HL-60/S4 treated with phorbol 12-myristate 13-acetate at 8.2 ng/mL for 4 days and 3 days (cell line): ENCODE data around the gene UNC79.

Experiments used
- in situ Hi-C: fragments of 300-500 bp; cut with MboI; formaldehyde crosslinking; loops from 2 replicates; pipeline ENCODE4 v1.15.0; 2022; ENCODE audit warnings: low sequenced_read_pairs

UNC79 gene

DNA sequence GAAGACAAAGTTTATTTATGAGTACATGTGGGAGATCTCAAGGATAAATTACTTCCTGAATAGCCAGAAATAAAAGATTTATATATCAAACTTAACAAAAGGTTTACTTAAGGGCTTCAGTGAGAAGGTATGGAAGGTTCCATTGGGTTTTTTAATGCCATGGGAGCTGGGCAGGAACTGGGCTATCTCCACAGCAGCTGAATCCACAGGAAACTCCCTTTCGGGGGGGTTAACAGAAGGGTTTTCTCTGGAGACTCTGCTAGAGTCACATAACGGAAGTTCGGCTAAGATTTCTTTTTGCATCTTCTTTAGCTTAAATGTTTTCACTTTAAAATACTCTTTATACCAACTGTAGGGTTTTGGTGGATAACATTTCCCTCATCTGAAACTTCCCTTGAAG, 113.5 kb downstream of the UNC79 start:
- in situ Hi-C loops = no loop called here

- in situ Hi-C loops = no loop called here
These were observed 115.9 kb downstream of the UNC79 start for GRCh38 chr14:93546642-93547041.

- in situ Hi-C loops = no loop called here
These were observed 117.5 kb downstream of the UNC79 start for GRCh38 chr14:93548102-93548843.

GRCh38 chr14:93549595-93549994, 118.9 kb downstream of the UNC79 start:
- in situ Hi-C loops = no loop called here

GRCh38 chr14:93564918-93565317, 134.2 kb downstream of the UNC79 start:
- in situ Hi-C loops = no loop called here

GRCh38 chr14:93566065-93566693, 135.4 kb downstream of the UNC79 start:
- in situ Hi-C loops = no loop called here

DNA sequence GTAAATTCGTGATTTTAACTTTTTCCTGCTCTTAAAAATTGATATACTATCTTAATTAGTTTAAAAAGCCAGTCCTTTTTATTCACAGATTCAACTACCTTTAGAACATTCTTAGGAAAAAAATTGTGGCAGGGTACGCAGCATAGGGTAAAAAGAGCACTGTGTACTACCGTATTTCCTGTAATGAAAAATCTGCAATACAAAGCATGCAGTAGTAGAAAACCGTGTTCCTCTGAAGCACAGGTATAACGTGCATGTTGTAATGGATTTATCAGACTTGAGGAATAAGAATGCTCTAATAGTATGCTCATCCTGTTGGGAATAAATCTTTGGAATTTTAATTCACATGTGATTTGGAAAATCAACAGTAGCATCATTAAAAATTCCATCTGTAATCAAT, 140.5 kb downstream of the UNC79 start:
- in situ Hi-C loops = no loop called here

- in situ Hi-C loops = no loop called here
These were observed 148.4 kb downstream of the UNC79 start for GRCh38 chr14:93579178-93579577.

DNA sequence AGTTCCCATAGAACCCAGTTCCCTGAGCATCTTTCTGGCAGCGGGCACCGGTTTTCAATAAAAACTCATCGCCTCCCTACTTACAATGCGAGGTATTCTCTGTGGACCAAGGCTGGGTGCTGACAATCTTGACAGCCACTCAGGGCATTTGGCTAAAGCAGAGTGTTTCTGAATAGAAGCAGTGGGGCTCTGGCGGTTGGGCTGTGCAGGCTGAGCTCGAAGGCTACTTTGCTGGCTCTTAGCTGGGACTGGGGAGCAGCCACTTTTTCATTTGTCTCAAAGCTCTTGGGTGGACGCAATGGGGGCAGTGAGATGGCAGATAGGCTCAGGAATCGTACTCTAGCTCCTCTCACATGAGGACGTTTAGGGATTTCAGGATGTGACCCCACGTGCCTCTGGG, 151.8 kb downstream of the UNC79 start:
- in situ Hi-C loops = no loop called here

DNA sequence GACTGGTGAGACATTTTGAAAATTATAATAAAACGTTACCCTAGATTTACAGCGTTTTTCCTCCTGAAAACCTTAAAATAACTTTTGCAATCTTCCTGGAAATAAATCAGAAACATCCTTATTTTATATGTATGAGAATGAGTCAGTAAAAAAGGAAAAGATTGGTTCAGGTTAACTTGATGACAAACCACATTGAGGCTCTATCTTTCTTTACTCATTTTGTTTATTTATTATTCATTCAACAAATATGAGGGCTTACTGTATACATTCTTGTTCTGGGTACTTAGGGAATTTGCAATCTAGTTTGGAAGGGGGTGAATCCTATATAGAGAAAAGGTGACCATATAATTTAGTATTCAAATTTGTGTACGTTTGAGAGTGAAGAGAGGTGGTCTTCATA, 156.6 kb downstream of the UNC79 start:
- in situ Hi-C loops = no loop called here

DNA sequence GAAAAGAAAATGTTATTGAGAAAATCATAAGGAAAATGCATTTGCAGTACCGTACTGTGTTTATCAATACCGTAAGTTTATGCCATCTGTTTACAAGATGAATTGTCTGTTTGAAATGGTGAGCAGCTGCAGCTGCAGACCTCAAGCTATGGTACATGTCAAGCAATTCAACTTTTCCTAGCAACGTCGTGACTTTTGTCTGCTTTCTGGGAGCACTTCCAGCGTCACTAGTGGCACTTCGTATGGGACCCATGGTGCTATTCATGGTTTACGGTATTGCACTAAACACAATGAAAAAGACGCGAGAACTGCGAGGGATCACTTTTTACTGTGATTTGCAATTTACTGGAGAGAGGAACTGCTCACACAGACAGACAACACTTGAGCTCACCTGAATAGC, 160.8 kb downstream of the UNC79 start:
- in situ Hi-C loops = no loop called here

GRCh38 chr14:93592786-93593185, 162.0 kb downstream of the UNC79 start:
- in situ Hi-C loops = no loop called here

- in situ Hi-C loops = no loop called here
These were observed 175.4 kb downstream of the UNC79 start for GRCh38 chr14:93606091-93606490.

- in situ Hi-C loops = no loop called here
These were observed 188.5 kb downstream of the UNC79 start for GRCh38 chr14:93619176-93619793.

DNA sequence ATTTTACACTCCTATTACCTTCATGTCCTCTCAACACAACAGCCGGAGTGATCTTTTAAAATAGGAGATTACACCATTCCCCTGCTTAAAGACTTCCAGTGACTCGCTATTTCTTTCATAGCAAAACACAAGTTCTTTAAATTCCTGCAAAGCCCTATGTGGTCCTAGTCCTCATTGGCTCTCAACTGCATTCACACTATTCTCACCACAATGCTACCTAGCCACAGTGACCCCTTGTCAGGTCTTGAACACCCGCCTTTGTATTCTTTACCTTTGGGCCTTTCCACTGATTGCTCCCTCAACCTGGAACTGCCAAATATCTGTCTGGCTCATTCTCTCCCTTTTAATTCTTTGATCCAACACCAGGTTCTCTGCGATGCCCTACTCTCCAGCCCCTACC, 197.3 kb downstream of the UNC79 start:
- in situ Hi-C loops = no loop called here

GRCh38 chr14:93629643-93630042, 198.9 kb downstream of the UNC79 start:
- in situ Hi-C loops = no loop called here

DNA sequence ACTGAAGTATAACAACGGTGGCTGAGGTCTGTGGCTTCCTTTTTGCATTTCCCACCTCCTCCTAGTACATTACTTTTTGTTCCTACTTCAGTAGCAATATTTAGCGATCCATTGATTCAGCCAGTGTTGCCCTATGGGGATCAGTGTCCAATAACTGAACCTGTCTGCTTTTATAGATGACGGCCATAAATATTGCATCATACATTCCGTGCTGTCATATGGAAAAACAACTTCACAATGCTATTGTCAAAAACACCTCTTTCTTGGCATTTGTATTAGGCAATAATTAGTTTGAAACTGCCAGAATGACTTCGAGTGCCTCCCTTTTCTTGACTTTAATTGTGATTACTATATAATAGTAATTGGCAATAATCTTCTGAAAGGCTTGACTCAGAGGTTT, 208.1 kb downstream of the UNC79 start:
- in situ Hi-C loops = no loop called here

DNA sequence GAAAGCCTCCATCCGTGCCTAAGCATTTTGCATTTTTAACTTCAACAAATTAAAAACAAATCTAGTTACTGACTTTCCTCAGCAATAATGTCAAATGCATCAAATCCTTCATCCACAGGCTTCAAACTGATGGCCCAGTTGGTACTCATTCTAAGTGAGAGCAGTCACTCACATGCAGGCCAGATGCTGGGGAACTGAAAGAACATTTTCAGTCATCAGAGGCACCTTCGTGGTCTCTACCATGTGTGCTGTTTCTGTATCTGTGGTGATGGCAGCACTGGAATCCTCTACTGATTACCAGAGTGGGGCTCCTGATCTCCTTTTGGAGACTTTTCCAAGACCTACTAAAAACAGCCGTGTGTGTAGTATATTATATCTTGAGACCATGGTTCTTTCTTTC, 212.4 kb downstream of the UNC79 start:
- in situ Hi-C loops = no loop called here

DNA sequence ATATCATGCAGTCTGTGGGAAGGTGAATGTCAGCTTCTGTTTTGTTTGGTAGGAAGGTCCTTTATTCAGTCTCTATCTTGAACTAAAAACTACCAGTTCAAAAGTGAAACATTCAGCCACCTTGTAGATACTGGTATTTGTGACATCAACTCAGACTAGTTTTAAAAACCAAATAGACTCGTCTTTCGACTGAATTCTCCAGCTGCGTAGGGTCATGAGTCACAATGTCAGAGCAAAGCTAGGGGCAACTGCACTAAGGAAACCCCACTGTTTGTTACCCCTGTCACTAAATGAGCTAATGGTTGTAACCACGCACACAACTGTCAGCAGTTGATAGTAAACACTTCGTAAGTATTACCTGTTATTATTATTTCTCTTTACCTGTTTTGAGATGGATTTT, 212.9 kb downstream of the UNC79 start:
- in situ Hi-C loops = no loop called here

DNA sequence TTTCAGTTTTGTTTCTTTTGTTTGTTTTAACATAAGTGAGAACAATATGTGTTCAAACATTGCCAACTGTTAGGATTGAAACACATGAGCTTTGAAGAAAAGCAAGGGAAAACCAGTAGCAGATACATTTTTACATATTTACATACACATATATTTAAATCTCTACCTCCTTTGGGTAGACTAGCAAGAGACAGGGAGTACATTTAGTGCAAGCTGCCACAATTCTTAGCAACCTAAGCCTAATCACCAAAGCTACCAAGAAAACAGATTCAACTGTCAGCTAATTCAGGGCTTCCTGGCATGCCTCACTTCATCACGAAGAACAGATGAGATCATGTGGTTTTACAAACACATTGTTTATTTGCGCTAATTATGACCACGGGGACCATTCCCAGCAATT, 214.5 kb downstream of the UNC79 start:
- in situ Hi-C loops = no loop called here

GRCh38 chr14:93648440-93649168, 217.9 kb downstream of the UNC79 start:
- in situ Hi-C loops = no loop called here

DNA sequence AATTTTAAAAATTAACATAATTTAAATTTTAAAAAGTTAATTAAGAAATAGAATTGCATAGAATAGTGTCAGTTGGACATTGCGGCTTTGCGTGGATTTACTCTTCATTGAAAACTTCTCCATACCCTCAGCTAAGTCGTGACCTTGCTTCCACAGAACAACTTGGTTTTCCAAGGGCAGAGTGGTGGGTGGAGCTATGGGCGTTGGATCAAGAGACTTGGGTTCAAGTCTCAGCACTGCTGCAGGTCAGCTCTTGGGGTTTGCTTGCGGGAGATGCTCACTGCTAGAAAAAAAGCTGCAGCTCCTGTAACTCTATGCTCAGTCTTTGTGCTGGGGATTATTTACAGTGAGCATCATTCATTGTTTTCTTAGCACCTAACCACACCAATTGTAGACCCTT, 223.9 kb downstream of the UNC79 start:
- in situ Hi-C loops = loop anchor here (25.0 kb wide), 1 partner anchor 233 kb away; no protein-coding TSS in a partner anchor
